HCT116 (cell line): Measurements from ENCODE around the gene ANKRD44. TPM values are rescaled to one million over a fixed set of nuclear protein-coding genes. Genes with fewer than 3 reads are reported as not detected.

Experiments
- ATAC-seq: fragments of 200-7000 bp; cut with Tn5 transposase; 2 replicates; pipeline ENCODE4 v1.9.1; 2020; ENCODE audit warnings: mild to moderate bottlenecking, moderate library complexity
- BruUV-seq: library from RNA; stranded (reverse); fragments of 400-500 nt; replicated peaks from 2 replicates; lab custom pipeline; 2021; lab: Mats Ljungman, UMichigan
- CTCF ChIA-PET: fragments of 300-600 bp; sonication (Branson Sonifier 250); formaldehyde crosslinking; loops from one replicate; lab custom pipeline; 2021; ENCODE audit warnings: antibody characterized with exemption; lab: Charles Lee
- POLR2A ChIA-PET: fragments of 300-600, 350-600 bp; sonication (Branson Sonifier 250); formaldehyde crosslinking; loops from one replicate; lab custom pipeline; 2021; ENCODE audit warnings: antibody characterized with exemption; lab: Charles Lee
- RAD21 ChIA-PET, 2 experiments: fragments of 300-600 bp; sonication (Branson Sonifier 250); formaldehyde crosslinking; loops; one replicate each; lab custom pipeline; 2023; ENCODE audit warnings: low total read pairs in 2 of 2; ENCODE audit not compliant: uncharacterized antibody in 2 of 2, unreplicated experiment in 2 of 2, low non-redundant PET in 1 of 2; lab: Charles Lee
- DNase-seq: peaks from one replicate; pipeline ENCODE4 v3.0.0-alpha.2; 2010; ENCODE audit warnings: low read depth, low spot score
- H2AFZ ChIP-seq: fragments of 200-600 bp; shearing (Covaris generic), sonication (generic); 2 replicates; pipeline ENCODE4 v1.6.1; 2017; ENCODE audit warnings: low read depth, mixed run types, mixed read lengths, antibody characterized with exemption, low read length; ENCODE audit not compliant: poor library complexity, severe bottlenecking
- H3K27ac ChIP-seq: 2 replicates; pipeline ENCODE4 v1.5.1; 2012; ENCODE audit warnings: low read depth, low read length
- H3K27me3 ChIP-seq: fragments of 200-600 bp; sonication (generic); 2 replicates; pipeline ENCODE4 v1.6.1; 2016; ENCODE audit warnings: mixed run types, low read length, mixed read lengths; ENCODE audit not compliant: insufficient read depth
- H3K36me3 ChIP-seq, 2 experiments: fragments of 200-500 bp in 1 of 2; fragments of 200-600 bp in 1 of 2; sonication (Bioruptor generic) in 1 of 2; sonication (generic) in 1 of 2; 2 replicates each; pipeline versions ENCODE4 v1.5.1 to v1.6.1; 2014 to 2016; ENCODE audit warnings: low read length in 2 of 2, inconsistent platforms in 1 of 2, mixed read lengths in 1 of 2, mixed run types in 1 of 2; ENCODE audit not compliant: insufficient read depth in 2 of 2, control insufficient read depth in 1 of 2
- H3K4me1 ChIP-seq, 2 experiments: fragments of 200-600 bp in 1 of 2; sonication (generic) in 1 of 2; 2 replicates each; pipeline versions ENCODE4 v1.5.1 to v1.6.1; 2012 to 2017; ENCODE audit warnings: low read length in 2 of 2, inconsistent platforms in 1 of 2, mild to moderate bottlenecking in 1 of 2, mixed read lengths in 1 of 2, mixed run types in 1 of 2, moderate library complexity in 1 of 2; ENCODE audit not compliant: insufficient read depth in 2 of 2, control insufficient read depth in 1 of 2
- H3K4me2 ChIP-seq: fragments of 200-600 bp; sonication (generic); 2 replicates; pipeline ENCODE4 v1.6.1; 2017; ENCODE audit warnings: mixed run types, low read length, mixed read lengths
- H3K4me3 ChIP-seq, 2 experiments: fragments of 200-600 bp in 1 of 2; sonication (generic) in 1 of 2; replicated peaks in 1 of 2; 2 replicates each; pipeline ENCODE4 v1.5.1; 2011 to 2016; ENCODE audit warnings: low read length in 2 of 2, control low read depth in 1 of 2, low read depth in 1 of 2, mild to moderate bottlenecking in 1 of 2, mixed read lengths in 1 of 2, mixed run types in 1 of 2
- H3K79me2 ChIP-seq: fragments of 200-600 bp; sonication (generic); 2 replicates; pipeline ENCODE4 v1.6.1; 2017; ENCODE audit warnings: mild to moderate bottlenecking, mixed run types, low read length, moderate library complexity, mixed read lengths; ENCODE audit not compliant: insufficient read depth
- H3K9ac ChIP-seq: fragments of 200-600 bp; sonication (generic); 2 replicates; pipeline ENCODE4 v1.6.1; 2016; ENCODE audit warnings: low read length, mixed read lengths
- H3K9me2 ChIP-seq: fragments of 200-600 bp; sonication (generic), shearing (Covaris generic); 2 replicates; pipeline ENCODE4 v1.6.1; 2017; ENCODE audit warnings: mixed run types, mild to moderate bottlenecking, moderate library complexity; ENCODE audit not compliant: insufficient read depth
- H3K9me3 ChIP-seq, 2 experiments: fragments of 200-500 bp in 1 of 2; fragments of 200-600 bp in 1 of 2; sonication (Bioruptor generic) in 1 of 2; sonication (generic) in 1 of 2; 2 replicates each; pipeline ENCODE4 v1.6.1; 2014 to 2017; ENCODE audit warnings: low read length in 2 of 2, mixed read lengths in 2 of 2, inconsistent platforms in 1 of 2, low read depth in 1 of 2, mild to moderate bottlenecking in 1 of 2, mixed run types in 1 of 2, moderate library complexity in 1 of 2; ENCODE audit not compliant: control insufficient read depth in 1 of 2, insufficient read depth in 1 of 2
- H4K20me1 ChIP-seq: fragments of 200-600 bp; sonication (generic), shearing (Covaris generic); 2 replicates; pipeline ENCODE4 v1.6.1; 2017; ENCODE audit warnings: mixed run types, mild to moderate bottlenecking, moderate library complexity; ENCODE audit not compliant: insufficient read depth
- CBX3 ChIP-seq: IDR thresholded peaks from 2 replicates; pipeline ENCODE4 v1.6.1; 2012; ENCODE audit warnings: low read depth
- EGR1 ChIP-seq: IDR thresholded peaks from 2 replicates; pipeline ENCODE4 v1.6.1; 2012; ENCODE audit warnings: low read depth
- ELF1 ChIP-seq: IDR thresholded peaks from 2 replicates; pipeline ENCODE4 v1.6.1; 2012; ENCODE audit warnings: low read depth, borderline replicate concordance
- EZH2phosphoT487 ChIP-seq: fragments of 200-600 bp; IDR thresholded peaks from 2 replicates; pipeline ENCODE4 v1.6.1; 2018; ENCODE audit warnings: antibody characterized with exemption, borderline replicate concordance
- FOSL1 ChIP-seq: IDR thresholded peaks from 2 replicates; pipeline ENCODE4 v1.6.1; 2012; ENCODE audit warnings: low read depth
- MAX ChIP-seq: IDR thresholded peaks from 2 replicates; pipeline ENCODE4 v1.6.1; 2012
- POLR2A ChIP-seq: IDR thresholded peaks from 2 replicates; pipeline ENCODE4 v1.7.0; 2011; ENCODE audit warnings: borderline replicate concordance; ENCODE audit not compliant: insufficient read depth, insufficient read length; ENCODE audit errors: extremely low read depth
- POLR2AphosphoS5 ChIP-seq: IDR thresholded peaks from 2 replicates; pipeline ENCODE4 v1.6.1; 2011; ENCODE audit warnings: mild to moderate bottlenecking, low read depth, low read length, moderate library complexity
- SP1 ChIP-seq: IDR thresholded peaks from 2 replicates; pipeline ENCODE4 v1.6.1; 2012; ENCODE audit warnings: low read depth
- ZNF274 ChIP-seq: fragments of 200-500 bp; sonication (Bioruptor generic); IDR thresholded peaks from 2 replicates; pipeline ENCODE4 v1.6.1; 2014; ENCODE audit warnings: mild to moderate bottlenecking, low read depth, low read length, inconsistent platforms
- intact Hi-C: fragments of 100-400 bp; cut with micrococcal nuclease; formaldehyde crosslinking; loops from 2 replicates; pipeline ENCODE4 v1.10.0; 2022
- total RNA-seq: library from RNA; stranded (reverse); gene quantifications from one replicate; pipeline ENCODE4 v1.2.1, GENCODE V29; 2021; ENCODE audit not compliant: unreplicated experiment
- TF ChIP-seq, protein P1 (sequence below): IDR thresholded peaks from 2 replicates; pipeline ENCODE4 v1.6.1; 2011; ENCODE audit warnings: mild to moderate bottlenecking, low read length, moderate library complexity; ENCODE audit not compliant: insufficient replicate concordance; ENCODE audit errors: extremely low read depth
- TF ChIP-seq, protein P2 (sequence below): IDR thresholded peaks from 2 replicates; pipeline ENCODE4 v1.6.1; 2012
- TF ChIP-seq, protein P3 (sequence below), 3 experiments: fragments of 200-600 bp in 1 of 3; sonication (generic) in 1 of 3; IDR thresholded peaks in 2 of 3; conservative IDR thresholded peaks in 1 of 3; 2 replicates each; pipeline ENCODE4 v1.5.1; 2012 to 2017; ENCODE audit warnings: low read depth in 2 of 3, low read length in 2 of 3, antibody characterized with exemption in 1 of 3, borderline replicate concordance in 1 of 3, control low read depth in 1 of 3, mild to moderate bottlenecking in 1 of 3, mixed read lengths in 1 of 3, mixed run types in 1 of 3, moderate library complexity in 1 of 3; ENCODE audit not compliant: insufficient read depth in 1 of 3

The ANKRD44 gene
- total RNA-seq, 1 experiment from 2014 or later = 2.7 TPM

DNA sequence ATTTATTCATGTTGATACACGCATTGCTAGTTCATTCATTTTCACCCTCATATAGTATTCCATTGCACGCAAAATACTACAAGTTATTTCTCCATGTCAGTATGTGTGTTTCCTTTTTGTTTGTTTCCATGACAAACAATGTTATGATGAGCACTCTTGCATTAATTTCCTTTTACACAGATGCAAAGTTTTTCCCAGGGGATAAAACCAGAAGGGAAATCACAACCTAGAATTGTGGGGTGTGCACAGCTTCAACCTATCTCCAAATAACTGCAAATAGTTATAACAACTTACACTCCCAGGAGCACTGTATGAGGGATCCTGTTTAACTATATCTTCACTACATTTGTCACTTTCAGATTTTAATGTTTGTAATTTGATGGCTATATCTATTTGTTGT is 87.1 kb downstream of the ANKRD44 start:
- ChIA-PET CTCF (no interaction called here), RAD21 (no interaction called here)
- no peak overlapping the region for H3K4me3 ChIP-seq
- H2AFZ ChIP-seq = no peak overlapping the region
- TF ChIP-seq, protein P1, sequence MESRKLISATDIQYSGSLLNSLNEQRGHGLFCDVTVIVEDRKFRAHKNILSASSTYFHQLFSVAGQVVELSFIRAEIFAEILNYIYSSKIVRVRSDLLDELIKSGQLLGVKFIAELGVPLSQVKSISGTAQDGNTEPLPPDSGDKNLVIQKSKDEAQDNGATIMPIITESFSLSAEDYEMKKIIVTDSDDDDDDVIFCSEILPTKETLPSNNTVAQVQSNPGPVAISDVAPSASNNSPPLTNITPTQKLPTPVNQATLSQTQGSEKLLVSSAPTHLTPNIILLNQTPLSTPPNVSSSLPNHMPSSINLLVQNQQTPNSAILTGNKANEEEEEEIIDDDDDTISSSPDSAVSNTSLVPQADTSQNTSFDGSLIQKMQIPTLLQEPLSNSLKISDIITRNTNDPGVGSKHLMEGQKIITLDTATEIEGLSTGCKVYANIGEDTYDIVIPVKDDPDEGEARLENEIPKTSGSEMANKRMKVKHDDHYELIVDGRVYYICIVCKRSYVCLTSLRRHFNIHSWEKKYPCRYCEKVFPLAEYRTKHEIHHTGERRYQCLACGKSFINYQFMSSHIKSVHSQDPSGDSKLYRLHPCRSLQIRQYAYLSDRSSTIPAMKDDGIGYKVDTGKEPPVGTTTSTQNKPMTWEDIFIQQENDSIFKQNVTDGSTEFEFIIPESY = no peak
- no peak for TF ChIP-seq POLR2A
- no peak for TF ChIP-seq EZH2phosphoT487
- no peak for TF ChIP-seq CBX3
- no peak for TF ChIP-seq POLR2AphosphoS5
- TF ChIP-seq ELF1 = no peak
- TF ChIP-seq SP1 = no peak
- no peak for TF ChIP-seq FOSL1
- no peak for TF ChIP-seq MAX
- TF ChIP-seq, protein P2, sequence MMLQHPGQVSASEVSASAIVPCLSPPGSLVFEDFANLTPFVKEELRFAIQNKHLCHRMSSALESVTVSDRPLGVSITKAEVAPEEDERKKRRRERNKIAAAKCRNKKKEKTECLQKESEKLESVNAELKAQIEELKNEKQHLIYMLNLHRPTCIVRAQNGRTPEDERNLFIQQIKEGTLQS = no peak
- TF ChIP-seq EGR1 = no peak
- TF ChIP-seq, protein P3, sequence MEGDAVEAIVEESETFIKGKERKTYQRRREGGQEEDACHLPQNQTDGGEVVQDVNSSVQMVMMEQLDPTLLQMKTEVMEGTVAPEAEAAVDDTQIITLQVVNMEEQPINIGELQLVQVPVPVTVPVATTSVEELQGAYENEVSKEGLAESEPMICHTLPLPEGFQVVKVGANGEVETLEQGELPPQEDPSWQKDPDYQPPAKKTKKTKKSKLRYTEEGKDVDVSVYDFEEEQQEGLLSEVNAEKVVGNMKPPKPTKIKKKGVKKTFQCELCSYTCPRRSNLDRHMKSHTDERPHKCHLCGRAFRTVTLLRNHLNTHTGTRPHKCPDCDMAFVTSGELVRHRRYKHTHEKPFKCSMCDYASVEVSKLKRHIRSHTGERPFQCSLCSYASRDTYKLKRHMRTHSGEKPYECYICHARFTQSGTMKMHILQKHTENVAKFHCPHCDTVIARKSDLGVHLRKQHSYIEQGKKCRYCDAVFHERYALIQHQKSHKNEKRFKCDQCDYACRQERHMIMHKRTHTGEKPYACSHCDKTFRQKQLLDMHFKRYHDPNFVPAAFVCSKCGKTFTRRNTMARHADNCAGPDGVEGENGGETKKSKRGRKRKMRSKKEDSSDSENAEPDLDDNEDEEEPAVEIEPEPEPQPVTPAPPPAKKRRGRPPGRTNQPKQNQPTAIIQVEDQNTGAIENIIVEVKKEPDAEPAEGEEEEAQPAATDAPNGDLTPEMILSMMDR (IDR thresholded peaks at IDR 0.05 in 2 of 3, conservative IDR thresholded peaks at IDR 0.05 in 1 of 3; ENCODE audit: borderline replicate concordance in 1 of 3, insufficient read depth in 1 of 3, low read depth in 2 of 3, low read length in 2 of 3) = no peak
- no peak for TF ChIP-seq ZNF274
- TF ChIP-seq, all 23 proteins: peak for 0
- H3K9me2 ChIP-seq = no peaks in the 10 kb centered on the region
- H3K79me2 ChIP-seq = no peaks in the 10 kb centered on the region
- H3K36me3 ChIP-seq = no peaks in the 10 kb centered on the region
- intact Hi-C loops = no loop called here
- no peak overlapping the region for H3K4me2 ChIP-seq
- BruUV-seq = no TSS peak
- H3K9ac ChIP-seq = no peak overlapping the region
- no peak for DNase-seq
- no peaks in the 10 kb centered on the region for H3K27me3 ChIP-seq
- no peaks in the 10 kb centered on the region for H4K20me1 ChIP-seq
- no peak for ATAC-seq
- no peak overlapping the region for H3K27ac ChIP-seq
- no peaks in the 10 kb centered on the region for H3K4me1 ChIP-seq
- POLR2A ChIA-PET = no interaction called here
- H3K9me3 ChIP-seq = no peaks in the 10 kb centered on the region
